GM12874 (cell line): ENCODE results near the gene LRRC55.

Experiments
- CTCF ChIP-seq: IDR thresholded peaks from 2 replicates; pipeline ENCODE4 v1.5.1; 2011; ENCODE audit warnings: low read depth, mild to moderate bottlenecking, control low read depth, low read length, moderate library complexity; ENCODE audit not compliant: insufficient read depth

Gene LRRC55

GRCh38 chr11:57181678-57182305 is at the start of gene LRRC55:
Gene LRRC55, plus strand, starts transcription at chr11:57181953. Its CDS starts 70 bp downstream, at chr11:57182023.
- no peak for TF ChIP-seq CTCF

- TF ChIP-seq CTCF: no peak
These were observed 48.3 kb upstream of the LRRC55 start for GRCh38 chr11:57133366-57134038.

- TF ChIP-seq CTCF: no peak
These were observed 47.5 kb upstream of the LRRC55 start for GRCh38 chr11:57134284-57134683.

- TF ChIP-seq CTCF: no peak
These were observed 46.6 kb upstream of the LRRC55 start for GRCh38 chr11:57135020-57135751.

GRCh38 chr11:57140568-57140967 is 41.2 kb upstream of the LRRC55 start:
- no peak for TF ChIP-seq CTCF

- TF ChIP-seq CTCF: no peak
These were observed 38.3 kb upstream of the LRRC55 start for GRCh38 chr11:57143459-57143858.

GRCh38 chr11:57144075-57144474 is 37.7 kb upstream of the LRRC55 start:
- no peak for TF ChIP-seq CTCF
